Ishikawa (cell line): ENCODE measurements around the gene EHF.

Experiments
- FOXM1 ChIP-seq: IDR thresholded peaks from 2 replicates; pipeline ENCODE4 v1.6.1; 2012; ENCODE audit warnings: low read depth, borderline replicate concordance
- MAX ChIP-seq: IDR thresholded peaks from 2 replicates; pipeline ENCODE4 v1.6.1; 2012
- TAF1 ChIP-seq: IDR thresholded peaks from 2 replicates; pipeline ENCODE4 v1.6.1; 2012; ENCODE audit warnings: low read depth, mild to moderate bottlenecking
- TEAD4 ChIP-seq: IDR thresholded peaks from 2 replicates; pipeline ENCODE4 v1.6.1; 2012

GRCh38 chr11:34605481-34606325 is 15.2 kb upstream of the EHF start:
- no peak for TF ChIP-seq TEAD4
- no peak for TF ChIP-seq FOXM1
- no peak for TF ChIP-seq TAF1
- no peak for TF ChIP-seq MAX
